Neural progenitor cell (in vitro differentiated cells): Measurements from ENCODE around the gene ASCL5. TPM values are rescaled to one million over a fixed set of nuclear protein-coding genes. Genes with fewer than 3 reads are reported as not detected.

Source experiments
- DNase-seq: peaks from one replicate; pipeline ENCODE4 v3.0.0-alpha.2; 2016; ENCODE audit warnings: low spot score
- H2AFZ ChIP-seq: fragments of 200-600 bp; sonication (generic); replicated peaks from 2 replicates; pipeline ENCODE4 v1.6.1; 2016; ENCODE audit warnings: antibody characterized with exemption
- H3F3A ChIP-seq: fragments of 200-600 bp; sonication (generic); 2 replicates; pipeline ENCODE4 v1.6.1; 2016; ENCODE audit warnings: antibody characterized with exemption, low read depth
- H3K27ac ChIP-seq: fragments of 200-600 bp; sonication (generic); 2 replicates; pipeline ENCODE4 v1.5.1; 2016; ENCODE audit warnings: mild to moderate bottlenecking
- H3K27me3 ChIP-seq: fragments of 200-600 bp; sonication (generic); 2 replicates; pipeline ENCODE4 v1.6.1; 2016; ENCODE audit warnings: mild to moderate bottlenecking, moderate library complexity
- H3K36me3 ChIP-seq: fragments of 200-600 bp; sonication (generic); 2 replicates; pipeline ENCODE4 v1.5.1; 2016
- H3K4me1 ChIP-seq: fragments of 200-600 bp; sonication (generic); 2 replicates; pipeline ENCODE4 v1.6.1; 2016; ENCODE audit warnings: mixed run types
- H3K4me2 ChIP-seq: fragments of 200-600 bp; sonication (generic); 2 replicates; pipeline ENCODE4 v1.6.1; 2016
- H3K4me3 ChIP-seq: fragments of 200-600 bp; sonication (generic); 2 replicates; pipeline ENCODE4 v1.5.1; 2016
- H3K79me2 ChIP-seq: fragments of 200-600 bp; sonication (generic); 2 replicates; pipeline ENCODE4 v1.6.1; 2016; ENCODE audit warnings: low read depth
- H3K9ac ChIP-seq: fragments of 200-600 bp; sonication (generic); 2 replicates; pipeline ENCODE4 v1.6.1; 2016
- H3K9me3 ChIP-seq: fragments of 200-600 bp; sonication (generic); 2 replicates; pipeline ENCODE4 v1.5.1; 2016; ENCODE audit warnings: low read depth
- H4K20me1 ChIP-seq: fragments of 200-600 bp; sonication (generic); 2 replicates; pipeline ENCODE4 v1.6.1; 2016; ENCODE audit warnings: low read depth
- H3K27ac Mint-ChIP-seq: 3 replicates; pipeline ENCODE4 v1.8.0; 2021; ENCODE audit warnings: mixed read lengths
- H3K27me3 Mint-ChIP-seq: 2 replicates; pipeline ENCODE4 v1.8.0; 2022; ENCODE audit warnings: low read depth, mild to moderate bottlenecking, inconsistent platforms, moderate library complexity, mixed read lengths; ENCODE audit not compliant: insufficient read depth
- H3K36me3 Mint-ChIP-seq: 3 replicates; pipeline ENCODE4 v1.8.0; 2021; ENCODE audit warnings: mixed read lengths
- H3K4me1 Mint-ChIP-seq: 3 replicates; pipeline ENCODE4 v1.8.0; 2021; ENCODE audit warnings: mixed read lengths
- H3K4me3 Mint-ChIP-seq: 3 replicates; pipeline ENCODE4 v1.8.0; 2021; ENCODE audit warnings: mild to moderate bottlenecking, moderate library complexity, mixed read lengths
- H3K9me3 Mint-ChIP-seq: 3 replicates; pipeline ENCODE4 v1.8.0; 2020; ENCODE audit warnings: mixed read lengths
- EZH2 ChIP-seq: fragments of 200-600 bp; sonication (generic); IDR thresholded peaks from 2 replicates; pipeline ENCODE4 v1.6.1; 2017; ENCODE audit warnings: antibody characterized with exemption, mild to moderate bottlenecking, moderate library complexity
- EZH2phosphoT487 ChIP-seq: fragments of 200-600 bp; sonication (generic); IDR thresholded peaks from 2 replicates; pipeline ENCODE4 v1.6.1; 2017; ENCODE audit warnings: antibody characterized with exemption
- total RNA-seq: library from RNA; depleted of rRNA; stranded (reverse); fragments of >200 nt; gene quantifications from 2 replicates; pipeline ENCODE4 v1.2.3, GENCODE V29; 2015; ENCODE audit warnings: low replicate concordance
- TF ChIP-seq, protein P1 (sequence below): fragments of 200-600 bp; sonication (generic); IDR thresholded peaks from 2 replicates; pipeline ENCODE4 v1.5.1; 2017; ENCODE audit warnings: antibody characterized with exemption, mild to moderate bottlenecking

Gene ASCL5
- total RNA-seq, 1 donor from 2014 or later, result not detected

DNA sequence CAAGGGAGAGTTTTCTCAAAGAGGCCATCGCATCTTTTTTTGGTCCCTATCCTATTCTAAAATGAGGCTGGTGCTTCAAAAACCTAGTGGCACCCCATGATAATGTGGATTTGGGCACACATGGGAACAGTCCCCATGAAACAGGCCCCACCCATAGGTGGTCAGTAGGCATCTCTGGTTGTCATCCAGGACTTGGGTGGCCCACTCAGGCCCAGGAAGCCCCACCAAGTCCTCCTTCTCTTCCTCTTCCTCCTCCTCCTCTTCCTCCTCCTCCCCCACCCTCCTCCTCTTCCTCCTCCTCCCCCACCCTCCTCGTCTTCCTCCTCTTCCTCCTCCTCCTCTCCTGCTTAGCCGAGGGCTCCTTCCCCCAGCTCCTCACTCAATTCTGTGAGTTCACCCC, 15.3 kb downstream of the ASCL5 start:
- Mint-ChIP-seq H3K9me3 (no peaks in the 10 kb centered on the region), H3K36me3 (no peaks in the 10 kb centered on the region), H3K4me1 (peaks cover 60% of the 10 kb centered on the region), H3K27ac (peak overlapping the region; percentile 92), H3K4me3 (no peak overlapping the region), H3K27me3 (peaks cover 6% of the 10 kb centered on the region)
- Histone ChIP-seq H3K9ac (no peak overlapping the region), H3K4me1 (peaks cover 21% of the 10 kb centered on the region), H3K27me3 (peaks cover 32% of the 10 kb centered on the region), H3K4me2 (no peak overlapping the region), H3K9me3 (no peaks in the 10 kb centered on the region), H3K79me2 (no peaks in the 10 kb centered on the region), H3F3A (no peaks in the 10 kb centered on the region), H3K36me3 (no peaks in the 10 kb centered on the region), H4K20me1 (no peaks in the 10 kb centered on the region), H3K4me3 (no peak overlapping the region), H3K27ac (no peak overlapping the region), H2AFZ (no peak overlapping the region)
- no peak for TF ChIP-seq EZH2
- TF ChIP-seq, protein P1, sequence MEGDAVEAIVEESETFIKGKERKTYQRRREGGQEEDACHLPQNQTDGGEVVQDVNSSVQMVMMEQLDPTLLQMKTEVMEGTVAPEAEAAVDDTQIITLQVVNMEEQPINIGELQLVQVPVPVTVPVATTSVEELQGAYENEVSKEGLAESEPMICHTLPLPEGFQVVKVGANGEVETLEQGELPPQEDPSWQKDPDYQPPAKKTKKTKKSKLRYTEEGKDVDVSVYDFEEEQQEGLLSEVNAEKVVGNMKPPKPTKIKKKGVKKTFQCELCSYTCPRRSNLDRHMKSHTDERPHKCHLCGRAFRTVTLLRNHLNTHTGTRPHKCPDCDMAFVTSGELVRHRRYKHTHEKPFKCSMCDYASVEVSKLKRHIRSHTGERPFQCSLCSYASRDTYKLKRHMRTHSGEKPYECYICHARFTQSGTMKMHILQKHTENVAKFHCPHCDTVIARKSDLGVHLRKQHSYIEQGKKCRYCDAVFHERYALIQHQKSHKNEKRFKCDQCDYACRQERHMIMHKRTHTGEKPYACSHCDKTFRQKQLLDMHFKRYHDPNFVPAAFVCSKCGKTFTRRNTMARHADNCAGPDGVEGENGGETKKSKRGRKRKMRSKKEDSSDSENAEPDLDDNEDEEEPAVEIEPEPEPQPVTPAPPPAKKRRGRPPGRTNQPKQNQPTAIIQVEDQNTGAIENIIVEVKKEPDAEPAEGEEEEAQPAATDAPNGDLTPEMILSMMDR, result no peak
- no peak for TF ChIP-seq EZH2phosphoT487
- no peak for DNase-seq

DNA sequence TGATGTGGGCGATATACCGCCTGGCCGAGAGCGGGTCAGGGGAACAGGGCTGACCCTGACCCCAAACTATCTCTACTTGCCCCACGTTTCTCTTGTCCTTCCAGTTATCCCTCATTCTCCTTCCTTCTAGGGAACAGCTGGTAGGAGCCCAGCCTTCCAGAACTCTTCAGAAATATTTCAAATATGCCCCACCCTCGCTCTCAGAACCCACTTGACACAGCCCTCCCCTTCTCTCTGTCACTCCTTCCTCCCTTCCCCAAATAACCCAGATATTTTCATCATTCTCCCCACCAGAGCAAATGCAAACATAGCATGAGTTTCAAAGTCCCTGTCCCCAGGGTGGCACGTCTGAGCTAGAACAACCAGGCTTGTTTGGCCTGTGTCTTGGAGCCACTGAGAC, 15.8 kb downstream of the ASCL5 start:
- Histone ChIP-seq H3K27me3 (peaks cover 27% of the 10 kb centered on the region), H3K27ac (no peak overlapping the region), H2AFZ (no peak overlapping the region), H3K9ac (no peak overlapping the region), H3K9me3 (no peaks in the 10 kb centered on the region), H3F3A (no peaks in the 10 kb centered on the region), H3K79me2 (no peaks in the 10 kb centered on the region), H3K4me2 (no peak overlapping the region), H3K4me3 (no peak overlapping the region), H3K36me3 (no peaks in the 10 kb centered on the region), H4K20me1 (no peaks in the 10 kb centered on the region), H3K4me1 (peaks cover 21% of the 10 kb centered on the region)
- H3K27ac Mint-ChIP-seq, result peak overlapping the region; percentile 61
- no peak for DNase-seq
- no peaks in the 10 kb centered on the region for H3K36me3 Mint-ChIP-seq
- peaks cover 5% of the 10 kb centered on the region for H3K27me3 Mint-ChIP-seq
- TF ChIP-seq EZH2phosphoT487, result no peak
- TF ChIP-seq EZH2, result no peak
- TF ChIP-seq, protein P1, result no peak
- peaks cover 65% of the 10 kb centered on the region for H3K4me1 Mint-ChIP-seq
- H3K4me3 Mint-ChIP-seq, result no peak overlapping the region
- no peaks in the 10 kb centered on the region for H3K9me3 Mint-ChIP-seq

DNA sequence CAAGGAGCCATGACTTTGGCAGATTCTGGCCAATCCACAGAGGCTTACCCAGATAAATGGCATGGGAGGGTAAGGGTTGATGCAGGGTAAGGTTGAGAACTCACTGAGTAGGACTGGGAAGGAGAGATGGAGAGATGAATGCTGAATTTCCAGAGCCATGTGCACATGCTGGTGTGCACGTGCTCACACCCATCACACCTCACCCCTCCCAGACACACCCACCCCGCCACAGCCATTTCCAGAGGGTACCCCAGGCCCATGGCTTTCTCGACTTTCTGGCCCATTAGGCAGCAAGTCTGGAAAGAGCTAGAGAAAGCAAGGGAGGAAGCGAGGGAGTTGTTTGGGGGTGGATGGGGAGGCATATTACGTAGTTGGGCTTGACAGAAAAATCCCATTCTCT, 16.4 kb downstream of the ASCL5 start:
- Histone ChIP-seq H2AFZ (no peak overlapping the region), H3K27ac (no peak overlapping the region), H3K9ac (no peak overlapping the region), H3K4me3 (no peak overlapping the region), H3K4me1 (peaks cover 21% of the 10 kb centered on the region), H3F3A (no peaks in the 10 kb centered on the region), H4K20me1 (no peaks in the 10 kb centered on the region), H3K27me3 (peaks cover 22% of the 10 kb centered on the region), H3K36me3 (no peaks in the 10 kb centered on the region), H3K79me2 (no peaks in the 10 kb centered on the region), H3K4me2 (no peak overlapping the region), H3K9me3 (no peaks in the 10 kb centered on the region)
- H3K27me3 Mint-ChIP-seq, result peaks cover 2% of the 10 kb centered on the region
- no peaks in the 10 kb centered on the region for H3K9me3 Mint-ChIP-seq
- peaks cover 64% of the 10 kb centered on the region for H3K4me1 Mint-ChIP-seq
- peak overlapping the region; percentile 61 for H3K27ac Mint-ChIP-seq
- no peaks in the 10 kb centered on the region for H3K36me3 Mint-ChIP-seq
- no peak overlapping the region for H3K4me3 Mint-ChIP-seq
- TF ChIP-seq EZH2phosphoT487, result no peak
- TF ChIP-seq EZH2, result no peak
- TF ChIP-seq, protein P1, result no peak
- DNase-seq, result no peak
